ENCODE measurements around the gene CLK4.

The CLK4 gene

DNA sequence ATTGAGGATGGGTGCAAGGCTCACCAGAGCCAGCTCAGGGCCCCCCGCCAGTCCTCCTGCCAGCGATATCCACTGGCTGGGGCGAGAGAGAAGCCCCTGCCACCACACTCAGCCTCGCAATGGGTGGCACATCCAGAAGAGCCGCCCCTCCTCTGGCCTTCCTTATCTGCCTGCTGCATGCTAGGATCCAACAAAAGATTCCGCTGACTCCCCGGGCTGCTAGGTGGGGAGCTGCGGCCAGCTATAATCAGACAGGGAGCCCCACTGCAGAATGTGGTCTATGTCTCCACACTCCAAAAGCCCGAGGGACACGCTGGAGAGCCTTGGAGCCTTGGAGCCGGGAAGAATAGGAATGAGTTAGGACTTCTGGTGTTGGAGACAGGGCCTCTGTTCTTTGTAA is 69.4 kb downstream of the CLK4 start:
- no peak for DNase-seq (ENCODE audit: extremely low read depth in 1 of 2, low read depth in 1 of 2)

DNA sequence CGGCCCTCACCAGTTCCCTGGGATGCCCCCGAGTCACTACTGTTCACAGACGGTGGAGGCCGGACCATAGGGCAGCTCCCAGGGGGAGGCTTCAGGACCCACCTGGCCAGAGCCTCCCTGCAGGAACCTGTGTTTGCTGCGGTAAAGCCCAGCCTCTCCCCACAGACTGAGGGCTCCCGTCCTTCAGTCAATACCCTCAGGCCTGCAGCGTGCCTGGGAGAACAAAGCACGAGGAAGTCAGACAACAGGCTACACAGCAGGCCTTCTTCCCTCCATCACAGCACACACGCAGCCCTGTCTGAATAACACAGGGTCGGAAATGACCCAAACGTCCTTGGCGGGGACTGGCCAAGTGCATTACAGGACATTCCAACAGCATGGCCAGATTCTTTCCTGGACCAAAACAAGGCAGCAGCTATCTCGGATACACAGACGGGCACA is 71.1 kb downstream of the CLK4 start:
- DNase-seq (ENCODE audit: extremely low read depth in 1 of 2, low read depth in 1 of 2), result no peak

DNA sequence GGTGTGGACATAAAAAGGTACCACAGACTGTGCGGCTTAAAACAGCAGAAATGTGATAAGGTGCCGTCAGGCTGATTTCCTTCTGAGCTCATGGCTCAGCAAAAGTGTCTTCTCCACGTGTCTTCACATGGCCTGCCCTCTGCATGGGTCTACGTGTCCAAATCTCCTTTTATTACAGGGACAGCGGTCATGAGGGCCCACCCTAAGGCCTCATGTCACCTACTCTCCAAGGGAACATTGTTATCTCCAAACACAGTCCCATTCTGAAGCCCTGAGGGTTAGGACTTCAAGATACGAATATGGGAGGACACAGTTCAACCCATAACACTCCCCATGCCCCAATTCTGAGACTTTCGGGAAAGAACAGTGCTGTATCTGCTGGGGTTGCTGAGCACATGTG is 71.8 kb downstream of the CLK4 start:
- no peak for DNase-seq (ENCODE audit: extremely low read depth in 1 of 2, low read depth in 1 of 2)

DNA sequence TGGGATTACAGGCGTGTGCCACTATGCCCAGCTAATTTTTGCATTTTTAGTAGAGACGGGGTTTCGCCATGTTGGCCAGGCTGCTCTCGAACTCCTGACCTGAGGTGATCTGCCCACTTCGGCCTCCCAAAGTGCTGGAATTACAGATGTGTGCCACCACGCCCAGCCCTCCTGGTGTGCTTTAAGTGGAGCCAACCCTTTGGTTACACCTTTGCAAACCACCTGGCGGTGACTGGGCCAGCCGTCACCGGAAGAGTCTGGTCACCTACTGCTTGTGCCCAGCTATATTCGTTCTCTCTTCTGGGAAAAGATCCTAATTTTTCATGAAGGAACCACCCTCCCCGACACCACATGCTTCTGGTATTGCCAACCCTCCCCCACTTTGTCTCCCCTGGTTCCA is 72.5 kb downstream of the CLK4 start:
- no peak for DNase-seq (ENCODE audit: extremely low read depth in 1 of 2, low read depth in 1 of 2)

DNA sequence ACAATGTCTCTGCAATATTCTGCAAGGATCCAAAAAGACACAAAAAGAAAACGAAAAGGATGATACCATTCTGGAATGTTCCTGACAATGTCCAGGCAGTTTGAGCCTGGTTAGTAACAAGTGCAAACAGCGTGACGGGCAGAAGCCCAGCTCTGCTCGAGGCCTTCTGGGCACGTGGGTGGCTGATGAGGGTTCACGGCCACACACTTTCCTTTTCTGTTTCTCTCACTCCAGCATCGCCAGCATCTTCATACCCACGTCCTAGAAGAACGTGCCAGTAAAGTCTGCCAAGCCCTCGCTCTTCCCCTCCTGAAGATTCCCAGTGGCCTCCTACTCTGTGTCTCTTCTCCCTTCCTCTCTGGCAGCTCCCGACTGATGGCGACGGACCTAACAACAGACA is 73.3 kb downstream of the CLK4 start:
- DNase-seq (ENCODE audit: extremely low read depth in 1 of 2, low read depth in 1 of 2), result no peak

All from activated CD8-positive, alpha-beta memory T cell treated with anti-CD3 and anti-CD28 coated beads for 1 hour (primary cell).